ENCODE results near the gene TNKS2.

The TNKS2 gene

DNA sequence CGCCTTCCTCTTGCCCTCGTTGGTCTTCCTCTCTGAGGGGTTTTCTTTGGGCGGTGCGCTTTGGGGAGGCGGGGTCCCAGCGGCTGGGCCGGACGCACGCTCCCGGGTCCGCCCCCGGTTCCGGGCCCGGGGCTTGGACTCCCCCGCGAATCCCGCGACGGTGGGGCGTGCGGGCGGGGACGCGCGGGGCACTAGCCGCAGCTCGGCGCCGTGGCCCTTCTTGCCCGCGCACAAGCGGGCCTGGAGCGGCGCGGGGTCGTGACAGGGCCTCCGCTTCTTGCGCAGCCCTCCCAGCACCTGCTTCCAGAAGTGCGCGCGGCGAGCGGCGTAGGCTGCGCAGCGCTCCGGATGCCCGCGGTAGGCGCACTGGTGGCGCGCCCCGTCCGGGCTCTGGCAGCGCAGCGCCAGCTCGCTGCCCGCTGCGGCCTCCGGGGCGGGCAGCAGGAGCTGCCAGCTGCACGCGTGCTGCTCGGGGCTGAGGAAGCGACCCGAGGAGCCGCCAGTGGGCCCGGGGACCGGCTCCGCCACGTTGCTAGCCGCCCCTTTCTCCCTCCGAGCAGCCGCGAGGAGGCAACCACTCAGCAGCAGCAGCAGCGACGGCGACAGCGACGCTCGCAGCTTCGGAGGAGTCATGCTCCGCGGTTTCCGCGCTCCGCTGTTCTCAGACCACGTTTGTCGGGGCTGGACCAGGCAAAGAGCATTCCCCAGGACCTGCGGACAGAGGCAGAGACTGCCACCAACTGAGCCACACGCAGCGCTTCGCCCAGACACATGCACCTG is 110.3 kb downstream of the TNKS2 start:
- peak; percentile 48 for DNase-seq (ENCODE audit: low read depth)

DNA sequence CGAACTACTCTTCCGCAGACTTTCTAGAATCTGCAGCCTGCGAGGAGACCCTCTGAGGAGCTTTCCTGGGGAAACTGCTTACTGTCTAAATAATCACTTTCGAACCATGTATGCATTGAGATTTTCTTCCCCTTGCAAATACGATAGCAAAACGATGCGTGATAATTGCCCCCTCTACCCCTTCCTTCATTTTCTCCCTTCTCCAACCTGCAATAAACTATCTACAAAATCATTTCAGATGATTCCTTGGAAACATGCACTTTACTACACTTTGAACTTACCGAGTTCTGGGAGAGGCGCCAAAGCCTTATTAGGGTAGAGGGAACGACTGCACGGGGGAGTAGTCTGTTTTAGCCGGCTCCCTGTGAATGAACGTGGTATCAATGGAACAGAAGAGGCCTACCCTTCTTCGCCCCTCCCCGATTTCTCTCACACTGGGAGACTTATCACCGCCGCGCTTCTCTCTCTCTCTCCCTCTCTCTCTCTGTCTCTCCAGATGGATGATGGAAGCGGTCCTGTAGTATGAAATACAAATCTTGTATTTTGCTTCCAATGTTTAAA is 111.0 kb downstream of the TNKS2 start, which contains the start of gene FGFBP3:
Gene FGFBP3, minus strand, starts transcription at position 370 of the 561 bp plus-strand sequence. CDS start 517 bp downstream, outside the sequence.
- DNase-seq (ENCODE audit: low read depth): no peak

DNA sequence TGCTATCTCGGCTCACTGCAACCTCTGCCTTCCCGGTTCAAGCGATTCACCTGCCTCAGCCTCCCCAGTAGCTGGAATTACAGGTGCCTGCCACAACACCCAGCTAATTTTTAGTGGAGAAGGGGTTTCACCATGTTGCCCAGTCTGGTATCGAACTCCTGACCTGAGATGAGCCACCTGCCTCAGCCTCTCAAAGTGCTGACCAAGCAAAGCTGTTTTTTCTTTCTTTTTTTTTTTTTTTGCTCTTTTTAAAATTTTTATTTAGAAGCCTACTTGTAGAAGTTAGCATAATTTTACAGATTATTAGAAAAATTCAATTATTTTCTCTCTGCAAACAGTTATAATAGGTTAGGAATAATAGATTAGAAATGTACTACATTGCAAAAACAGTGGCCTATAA is 112.2 kb downstream of the TNKS2 start:
- no peak for DNase-seq (ENCODE audit: low read depth)
